Measurements from ENCODE around the gene GTPBP4.

Gene GTPBP4

DNA sequence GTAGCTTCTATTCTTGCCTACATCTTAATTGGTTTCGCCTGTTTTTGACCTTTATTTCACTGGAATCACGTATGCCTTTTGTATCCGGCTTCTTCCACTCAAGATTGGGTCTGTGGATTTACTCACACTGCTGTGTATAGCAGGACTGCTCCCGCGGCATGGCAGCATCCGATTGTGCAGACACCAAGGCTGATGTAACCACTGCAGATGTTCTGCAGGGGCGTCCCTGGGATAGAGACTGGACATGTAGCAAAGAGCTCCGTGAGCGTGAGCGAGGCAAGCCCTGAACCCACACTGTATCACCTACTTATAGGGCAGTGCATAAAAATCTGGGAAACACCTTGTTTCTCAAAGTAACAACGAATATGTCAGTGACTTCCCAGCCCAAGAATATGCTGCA is 48.9 kb downstream of the GTPBP4 start:
- TF ChIP-seq, protein P1, sequence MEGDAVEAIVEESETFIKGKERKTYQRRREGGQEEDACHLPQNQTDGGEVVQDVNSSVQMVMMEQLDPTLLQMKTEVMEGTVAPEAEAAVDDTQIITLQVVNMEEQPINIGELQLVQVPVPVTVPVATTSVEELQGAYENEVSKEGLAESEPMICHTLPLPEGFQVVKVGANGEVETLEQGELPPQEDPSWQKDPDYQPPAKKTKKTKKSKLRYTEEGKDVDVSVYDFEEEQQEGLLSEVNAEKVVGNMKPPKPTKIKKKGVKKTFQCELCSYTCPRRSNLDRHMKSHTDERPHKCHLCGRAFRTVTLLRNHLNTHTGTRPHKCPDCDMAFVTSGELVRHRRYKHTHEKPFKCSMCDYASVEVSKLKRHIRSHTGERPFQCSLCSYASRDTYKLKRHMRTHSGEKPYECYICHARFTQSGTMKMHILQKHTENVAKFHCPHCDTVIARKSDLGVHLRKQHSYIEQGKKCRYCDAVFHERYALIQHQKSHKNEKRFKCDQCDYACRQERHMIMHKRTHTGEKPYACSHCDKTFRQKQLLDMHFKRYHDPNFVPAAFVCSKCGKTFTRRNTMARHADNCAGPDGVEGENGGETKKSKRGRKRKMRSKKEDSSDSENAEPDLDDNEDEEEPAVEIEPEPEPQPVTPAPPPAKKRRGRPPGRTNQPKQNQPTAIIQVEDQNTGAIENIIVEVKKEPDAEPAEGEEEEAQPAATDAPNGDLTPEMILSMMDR (IDR thresholded peaks at IDR 0.05), result no peak

DNA sequence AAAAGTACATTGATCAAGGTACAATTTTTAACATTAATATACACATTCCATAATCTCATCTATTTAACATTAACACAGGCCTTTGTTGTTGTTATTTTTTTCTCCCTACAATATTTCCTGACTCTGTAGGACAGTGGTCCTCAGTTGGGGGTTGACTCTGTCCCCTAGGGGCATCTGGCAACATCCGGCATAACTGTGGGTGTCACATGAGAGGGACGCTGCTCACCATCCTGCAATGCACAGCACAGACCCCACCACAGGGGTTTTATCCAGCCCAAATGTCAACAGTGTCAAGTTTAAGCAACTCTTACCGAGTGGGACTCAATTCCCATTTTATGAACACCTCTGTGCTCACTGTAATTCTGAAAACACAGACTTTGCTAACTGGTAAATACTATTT is 51.9 kb downstream of the GTPBP4 start:
- TF ChIP-seq, protein P1 (IDR thresholded peaks at IDR 0.05), result no peak

DNA sequence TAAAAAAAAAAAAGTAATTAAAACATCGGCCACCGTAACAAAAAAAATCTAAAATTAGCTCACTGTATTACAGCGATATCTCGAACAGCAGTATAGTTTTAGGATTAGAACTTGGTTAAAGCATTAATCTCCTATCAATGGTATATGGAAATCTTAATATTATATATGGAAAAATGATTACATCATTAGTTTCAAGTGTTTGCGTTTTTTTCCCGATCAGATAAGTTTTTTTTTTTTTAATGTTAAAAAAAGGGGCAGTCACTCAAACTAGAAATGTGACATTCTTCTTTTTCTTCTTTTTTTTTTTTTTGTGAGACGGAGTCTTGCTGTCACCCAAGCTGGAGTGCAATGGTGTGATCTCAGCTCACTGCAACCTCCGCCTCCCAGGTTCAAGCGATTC is 53.3 kb downstream of the GTPBP4 start:
- TF ChIP-seq, protein P1 (IDR thresholded peaks at IDR 0.05), result no peak

DNA sequence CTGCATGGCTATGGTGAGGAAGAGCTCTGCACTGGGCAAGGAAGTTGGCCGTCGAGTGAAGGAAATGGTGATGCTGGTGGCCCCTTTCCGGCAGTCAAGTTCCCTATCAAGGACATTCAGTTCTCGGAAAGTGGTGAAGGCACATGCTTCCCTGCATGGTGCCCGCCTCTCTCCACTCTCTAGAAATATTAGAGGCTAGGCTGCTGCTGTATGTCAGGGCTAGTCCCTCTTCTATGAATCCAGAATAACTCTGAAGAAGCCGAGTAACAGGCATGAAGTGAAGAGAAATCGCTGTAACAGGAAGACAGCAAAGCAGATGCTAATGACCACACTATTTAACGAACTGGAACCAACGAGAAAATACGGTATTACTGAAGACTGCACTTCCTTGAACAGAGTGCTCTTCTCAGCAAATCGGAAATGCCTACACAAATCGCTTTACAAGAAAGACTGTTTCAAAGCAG is 55.3 kb downstream of the GTPBP4 start:
- TF ChIP-seq, protein P1 (IDR thresholded peaks at IDR 0.05), result no peak

DNA sequence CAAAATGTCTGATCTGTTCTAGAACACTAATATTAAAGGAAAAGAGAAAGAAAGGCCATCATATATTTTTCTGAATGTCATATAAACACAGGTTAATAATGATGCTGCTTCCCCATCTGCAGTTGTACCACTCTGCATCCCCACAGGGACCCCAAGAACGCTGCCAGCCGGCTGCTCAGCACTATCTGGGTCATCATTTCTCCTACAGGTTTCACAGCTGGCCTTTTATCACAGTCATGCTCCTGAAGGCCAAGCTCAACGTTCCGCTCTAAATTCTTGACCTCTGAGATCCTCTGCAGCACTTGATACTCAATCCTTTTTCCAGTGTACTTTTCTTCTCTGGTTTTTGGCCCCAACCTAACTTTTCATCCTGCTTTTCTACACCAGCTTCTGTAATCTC is 55.9 kb downstream of the GTPBP4 start:
- TF ChIP-seq, protein P1 (IDR thresholded peaks at IDR 0.05), result no peak

DNA sequence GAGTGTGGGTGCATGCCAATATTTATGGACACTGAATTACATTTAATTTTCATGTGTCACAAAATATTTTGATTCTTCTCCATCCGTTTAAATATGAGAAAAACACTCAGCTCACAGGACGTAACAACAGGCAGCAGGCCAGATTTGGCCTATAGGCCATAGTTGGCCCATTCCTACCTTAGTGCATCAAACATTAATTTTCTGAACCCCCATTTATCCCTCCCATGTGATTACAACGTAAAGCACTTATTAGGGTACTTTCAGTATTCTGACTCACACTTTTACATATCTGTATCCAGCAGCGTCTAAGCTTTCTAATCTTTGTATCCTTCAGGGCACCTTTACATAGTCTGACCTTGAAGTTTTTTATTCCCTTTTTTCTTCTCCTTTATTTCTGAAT is 56.7 kb downstream of the GTPBP4 start:
- TF ChIP-seq, protein P1 (IDR thresholded peaks at IDR 0.05), result no peak

DNA sequence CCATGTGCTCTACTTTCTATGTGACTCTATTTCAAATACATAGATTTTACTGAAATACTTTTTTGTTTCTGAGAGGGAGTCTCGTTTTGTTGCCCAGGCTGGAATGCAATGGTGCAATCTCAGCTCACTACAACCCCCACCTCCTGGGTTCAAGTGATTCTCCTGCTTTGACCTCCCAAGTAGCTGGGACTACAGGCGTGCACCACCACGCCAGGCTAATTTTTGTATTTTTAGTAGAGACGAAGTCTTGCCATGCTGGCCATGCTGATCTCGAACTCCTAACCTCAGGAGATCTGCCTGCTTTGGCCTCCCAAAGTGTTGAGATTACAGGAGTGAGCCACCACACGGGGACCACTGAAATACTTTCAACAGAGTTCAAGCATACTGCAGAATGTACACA is 57.2 kb downstream of the GTPBP4 start:
- TF ChIP-seq, protein P1 (IDR thresholded peaks at IDR 0.05), result no peak

DNA sequence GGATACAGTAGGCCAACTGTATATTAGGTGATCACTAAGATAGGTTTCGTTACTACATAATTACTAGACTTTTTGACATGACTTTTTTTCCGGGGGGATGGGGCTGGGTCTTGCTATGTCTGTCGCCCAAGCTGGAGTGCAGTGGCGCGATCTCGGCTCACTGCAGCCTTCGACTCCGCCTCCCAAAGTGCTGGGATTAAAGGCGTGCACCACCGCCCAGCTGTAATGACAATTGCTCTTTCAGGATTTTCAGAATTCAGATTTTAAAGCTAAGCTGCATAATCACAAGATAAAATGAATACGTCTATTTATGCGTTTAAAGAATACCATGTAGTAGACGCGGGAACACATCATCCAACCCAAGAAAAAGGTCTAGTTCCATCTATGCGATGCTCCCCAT is 59.7 kb downstream of the GTPBP4 start:
- TF ChIP-seq, protein P1 (IDR thresholded peaks at IDR 0.05), result no peak
